ENCODE data around the gene VAPA. TPM values are rescaled to one million over a fixed set of nuclear protein-coding genes. Genes with fewer than 3 reads are reported as not detected.

Gene VAPA
- total RNA-seq, 2 experiments from 2014 or later, result 162 to 177 TPM

DNA sequence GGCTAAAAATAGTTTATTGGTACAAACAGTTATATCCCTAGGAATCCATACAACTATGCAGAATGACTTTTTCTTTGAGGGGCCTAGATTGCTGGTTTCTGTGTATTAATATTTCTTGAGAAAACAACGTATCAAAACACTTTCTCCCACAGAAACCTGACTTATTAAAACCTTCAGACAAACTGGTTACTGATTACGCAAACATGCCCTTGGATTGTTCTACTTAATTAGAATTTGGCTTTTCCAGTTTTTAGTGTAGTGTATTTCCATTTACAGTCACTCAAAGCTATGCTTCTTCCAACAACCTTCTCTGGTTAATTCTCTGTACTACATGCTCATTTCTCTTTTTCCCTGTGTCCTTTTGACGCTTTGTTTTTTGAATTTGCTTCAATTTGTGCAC, 20.0 kb downstream of the VAPA start:
- H3K4me1 ChIP-seq (ENCODE audit: insufficient read depth, low read length), result no peaks in the 10 kb centered on the region
- no peaks in the 10 kb centered on the region for H3K27me3 Mint-ChIP-seq
- H3K4me3 ChIP-seq (ENCODE audit: low read length), result no peak overlapping the region
- H3K9me3 Mint-ChIP-seq, result no peaks in the 10 kb centered on the region
- peaks cover 48% of the 10 kb centered on the region for H3K36me3 ChIP-seq (ENCODE audit: insufficient read depth, low read length)
- ChIA-PET CTCF (no interaction called here), POLR2A (interaction anchor here (0.7 to 1.2 kb wide), 2 partner anchors 20 to 22 kb away, joined by 3 to 4 read pairs; partner anchors contain the start of gene VAPA)
- no peak for DNase-seq
- peaks cover 38% of the 10 kb centered on the region for H3K4me1 Mint-ChIP-seq (ENCODE audit: low read depth)
- ATAC-seq (ENCODE audit: poor library complexity), result no peak
- intact Hi-C loops (cut with DNase I, micrococcal nuclease), result loop anchor here in 1 of 2 experiments (2.0 kb wide), 1 partner anchor 17 kb away; no protein-coding TSS in a partner anchor
- no peaks in the 10 kb centered on the region for H3K9me3 ChIP-seq (ENCODE audit: control insufficient read depth in 1 of 2, insufficient read depth in 1 of 2, low read length in 2 of 2)
- TF ChIP-seq CTCF (IDR thresholded peaks at IDR 0.05), result no peak
- H3K27ac ChIP-seq (ENCODE audit: low read depth in 1 of 2, low read length in 2 of 2), result no peak overlapping the region
- H3K27ac Mint-ChIP-seq, result no peak overlapping the region
- H3K27me3 ChIP-seq (ENCODE audit: control insufficient read depth in 1 of 2, insufficient read depth in 2 of 2, low read length in 2 of 2), result no peaks in the 10 kb centered on the region
- H3K36me3 Mint-ChIP-seq (ENCODE audit: low read depth), result peaks cover 74% of the 10 kb centered on the region
- H3K4me3 Mint-ChIP-seq, result no peak overlapping the region

GRCh38 chr18:9934274-9934673, 20.5 kb downstream of the VAPA start:
- TF ChIP-seq CTCF (IDR thresholded peaks at IDR 0.05), result no peak
- no peaks in the 10 kb centered on the region for H3K9me3 ChIP-seq (ENCODE audit: control insufficient read depth in 1 of 2, insufficient read depth in 1 of 2, low read length in 2 of 2)
- no peak overlapping the region for H3K27ac Mint-ChIP-seq
- no peak overlapping the region for H3K4me3 Mint-ChIP-seq
- H3K4me1 ChIP-seq (ENCODE audit: insufficient read depth, low read length), result no peaks in the 10 kb centered on the region
- intact Hi-C loops (cut with DNase I, micrococcal nuclease), result no loop called here
- no peaks in the 10 kb centered on the region for H3K27me3 ChIP-seq (ENCODE audit: control insufficient read depth in 1 of 2, insufficient read depth in 2 of 2, low read length in 2 of 2)
- no peaks in the 10 kb centered on the region for H3K27me3 Mint-ChIP-seq
- DNase-seq (no peak), ATAC-seq (ENCODE audit: poor library complexity) (no peak)
- ChIA-PET CTCF (no interaction called here), POLR2A (interaction anchor here (1.2 kb wide), 1 partner anchor 21 kb away, joined by 4 read pairs; the partner anchor contains the start of gene VAPA)
- H3K4me1 Mint-ChIP-seq (ENCODE audit: low read depth), result peaks cover 34% of the 10 kb centered on the region
- no peak overlapping the region for H3K4me3 ChIP-seq (ENCODE audit: low read length)
- H3K36me3 Mint-ChIP-seq (ENCODE audit: low read depth), result peaks cover 76% of the 10 kb centered on the region
- H3K9me3 Mint-ChIP-seq, result no peaks in the 10 kb centered on the region
- H3K36me3 ChIP-seq (ENCODE audit: insufficient read depth, low read length), result peaks cover 49% of the 10 kb centered on the region
- H3K27ac ChIP-seq (ENCODE audit: low read depth in 1 of 2, low read length in 2 of 2), result no peak overlapping the region

- intact Hi-C loops (cut with DNase I, micrococcal nuclease), result no loop called here
- Histone ChIP-seq H3K36me3 (ENCODE audit: insufficient read depth, low read length) (peaks cover 69% of the 10 kb centered on the region), H3K27ac (ENCODE audit: low read depth in 1 of 2, low read length in 2 of 2) (no peak overlapping the region), H3K4me1 (ENCODE audit: insufficient read depth, low read length) (no peaks in the 10 kb centered on the region), H3K27me3 (ENCODE audit: control insufficient read depth in 1 of 2, insufficient read depth in 2 of 2, low read length in 2 of 2) (no peaks in the 10 kb centered on the region), H3K4me3 (ENCODE audit: low read length) (no peak overlapping the region), H3K9me3 (ENCODE audit: control insufficient read depth in 1 of 2, insufficient read depth in 1 of 2, low read length in 2 of 2) (no peaks in the 10 kb centered on the region)
- H3K9me3 Mint-ChIP-seq, result no peaks in the 10 kb centered on the region
- POLR2A ChIA-PET, result interaction anchor here (1.3 kb wide), 1 partner anchor 27 kb away, joined by 3 read pairs; the partner anchor contains the start of gene VAPA
- ATAC-seq (ENCODE audit: poor library complexity) (no peak), DNase-seq (no peak)
- TF ChIP-seq CTCF (IDR thresholded peaks at IDR 0.05), result no peak
- no peak overlapping the region for H3K27ac Mint-ChIP-seq
- peaks cover 95% of the 10 kb centered on the region for H3K36me3 Mint-ChIP-seq (ENCODE audit: low read depth)
- H3K4me3 Mint-ChIP-seq, result no peak overlapping the region
- no peaks in the 10 kb centered on the region for H3K27me3 Mint-ChIP-seq
- CTCF ChIA-PET, result no interaction called here
- peaks cover 15% of the 10 kb centered on the region for H3K4me1 Mint-ChIP-seq (ENCODE audit: low read depth)
Measured at GRCh38 chr18:9941103-9941502, 27.3 kb downstream of the VAPA start.
